AG09309 (cell line): ENCODE data around the gene PRR15L.

Experiments used
- DNase-seq: peaks from one replicate; pipeline ENCODE4 v3.0.0-alpha.2; 2010; ENCODE audit warnings: low read depth
- H3K4me3 ChIP-seq: 2 replicates; pipeline ENCODE4 v1.5.1; 2011; ENCODE audit warnings: mild to moderate bottlenecking, low read depth, low read length, moderate library complexity; ENCODE audit not compliant: control insufficient read depth
- CTCF ChIP-seq: IDR thresholded peaks from 2 replicates; pipeline ENCODE4 v1.5.1; 2011; ENCODE audit warnings: mild to moderate bottlenecking, low read depth, low read length, inconsistent platforms; ENCODE audit not compliant: insufficient read depth, control insufficient read depth; ENCODE audit errors: missing control alignments

PRR15L gene

GRCh38 chr17:47953909-47954308 lies 3.8 kb downstream of the PRR15L start:
- TF ChIP-seq CTCF = no peak
- H3K4me3 ChIP-seq = no peak overlapping the region
- no peak for DNase-seq

GRCh38 chr17:47952171-47953021 lies 5.3 kb downstream of the PRR15L start:
- DNase-seq = no peak
- no peak overlapping the region for H3K4me3 ChIP-seq
- TF ChIP-seq CTCF = no peak

GRCh38 chr17:47950448-47950847 lies 7.2 kb downstream of the PRR15L start:
- TF ChIP-seq CTCF = no peak
- no peak for DNase-seq
- no peak overlapping the region for H3K4me3 ChIP-seq

GRCh38 chr17:47949946-47950345 lies 7.7 kb downstream of the PRR15L start:
- H3K4me3 ChIP-seq = no peak overlapping the region
- no peak for DNase-seq
- TF ChIP-seq CTCF = no peak

GRCh38 chr17:47949197-47949759 lies 8.4 kb downstream of the PRR15L start:
- peak overlapping the region; percentile 4; the same call in 1 of the 2 replicates for H3K4me3 ChIP-seq
- TF ChIP-seq CTCF = peak; percentile 94
- peak; percentile 47 for DNase-seq

GRCh38 chr17:47948706-47949196 lies 8.9 kb downstream of the PRR15L start:
- TF ChIP-seq CTCF = no peak
- no peak overlapping the region for H3K4me3 ChIP-seq
- no peak for DNase-seq
